Stomach (tissue), 9 donors: Measurements from ENCODE around the gene CHDH. TPM values are rescaled to one million over a fixed set of nuclear protein-coding genes. Genes with fewer than 3 reads are reported as not detected.
A peak's percentile ranks its signal among the peaks of the same experiment; 100 is the strongest.

Experiments used
- DNase-seq, 2 donors: peaks; one replicate each; pipeline versions ENCODE4 v3.0.0 to v3.0.0-alpha.2; 2013 to 2019
- H3K27ac ChIP-seq, 5 donors: fragments of 200-600 bp in 4 of 5; sonication (generic) in 4 of 5; one replicate each; pipeline ENCODE4 v1.5.1; 2013 to 2019; ENCODE audit warnings: mild to moderate bottlenecking in 1 of 5, moderate library complexity in 1 of 5
- H3K27me3 ChIP-seq, 3 donors: fragments of 200-600 bp; sonication (generic); one replicate each; pipeline ENCODE4 v1.5.1; 2017 to 2019; ENCODE audit warnings: mixed run types in 1 of 3
- H3K36me3 ChIP-seq, 4 donors: fragments of 200-600 bp; sonication (generic); 1 replicate in 3 of 4; 2 replicates in 1 of 4; pipeline ENCODE4 v1.5.1; 2016 to 2019
- H3K4me1 ChIP-seq, 4 donors: fragments of 200-600 bp; sonication (generic); one replicate each; pipeline ENCODE4 v1.5.1; 2016 to 2019
- H3K4me3 ChIP-seq, 4 donors: fragments of 200-600 bp; sonication (generic) in 3 of 4; one replicate each; pipeline ENCODE4 v1.5.1; 2016 to 2019; ENCODE audit warnings: mild to moderate bottlenecking in 1 of 4
- H3K9me3 ChIP-seq, 4 donors: fragments of 200-600 bp; sonication (generic); one replicate each; pipeline ENCODE4 v1.5.1; 2016 to 2019
- CTCF ChIP-seq, 7 experiments: fragments of 450-650 bp in 4 of 7; fragments of 200-600 bp in 3 of 7; sonication (generic) in 3 of 7; IDR thresholded peaks; one replicate each; pipeline ENCODE4 v1.5.1; 2016 to 2019; ENCODE audit warnings: antibody characterized with exemption in 7 of 7, control low read depth in 2 of 7, mild to moderate bottlenecking in 1 of 7
- EP300 ChIP-seq: sonication (generic); formaldehyde crosslinking; IDR thresholded peaks from one replicate; pipeline ENCODE4 v1.6.1; 2017; ENCODE audit warnings: antibody characterized with exemption
- POLR2A ChIP-seq, 4 donors: fragments of 450-650 bp; IDR thresholded peaks; one replicate each; pipeline ENCODE4 v1.6.1; 2016; ENCODE audit warnings: antibody characterized with exemption in 4 of 4, control low read depth in 2 of 4, mild to moderate bottlenecking in 1 of 4, moderate library complexity in 1 of 4
- POLR2AphosphoS5 ChIP-seq, 3 donors: sonication (generic); formaldehyde crosslinking; IDR thresholded peaks; one replicate each; pipeline ENCODE4 v1.6.1; 2016; ENCODE audit warnings: antibody characterized with exemption in 3 of 3
- WGBS, 5 donors: extraction: QIAGEN DNeasy Blood & Tissue Kit in 3 of 5; methylation state at CpG; one replicate each; pipeline versions ENCODE4 v1.1.5 to v1.1.7; 2013 to 2018; 5-methylcytosine and 5-hydroxymethylcytosine counted together
- intact Hi-C: fragments of 100-400 bp; cut with DNase I; formaldehyde crosslinking; loops from one replicate; pipeline ENCODE4 v1.15.1; 2023; ENCODE audit warnings: low total_unique reads
- polyA plus RNA-seq, 3 donors: library from polyadenylated mRNA; stranded (reverse); fragments of 200-250 nt; gene quantifications; one replicate each; pipeline ENCODE4 v1.2.3, GENCODE V29; 2013
- total RNA-seq, 5 donors: library from RNA; depleted of rRNA; stranded (reverse); fragments of >200 nt; gene quantifications; one replicate each; pipeline versions ENCODE4 v1.1.0 to v1.2.3, GENCODE V29; 2014 to 2016
- donor health status: healthy with polysubstance abuse.
- donor health status: Bipolar disorder and iron deficiency.
- donor health status: healthy.

CHDH gene
- total and polyA plus RNA-seq, 8 donors = 1.7 to 385 (median 8.4) TPM

GRCh38 chr3:53818221-53819162 lies 27.7 kb downstream of the CHDH start:
- H3K4me3 ChIP-seq = no peak overlapping the region
- intact Hi-C loops = no loop called here
- H3K9me3 ChIP-seq = no peaks in the 10 kb centered on the region
- no peaks in the 10 kb centered on the region for H3K4me1 ChIP-seq
- H3K27me3 ChIP-seq = no peaks in the 10 kb centered on the region
- TF ChIP-seq POLR2A (IDR thresholded peaks at IDR 0.05) (no peak), POLR2AphosphoS5 (IDR thresholded peaks at IDR 0.05) (no peak), CTCF (IDR thresholded peaks at IDR 0.05) (no peak), EP300 (no peak)
- peaks cover 9 to 78% (median 75%) of the 10 kb centered on the region in 4 donors for H3K36me3 ChIP-seq
- no peak overlapping the region for H3K27ac ChIP-seq
- DNase-seq = peak in 1 of 2 donors; percentile 4
- WGBS, 5 donors = 72 to 79% (median 79%) methylated on average over 12 to 14 of the region's 14 CpGs

- intact Hi-C loops = no loop called here
- H3K36me3 ChIP-seq = peaks cover 9 to 71% (median 68%) of the 10 kb centered on the region in 4 donors
- TF ChIP-seq POLR2A (IDR thresholded peaks at IDR 0.05) (no peak), EP300 (no peak), CTCF (IDR thresholded peaks at IDR 0.05) (no peak), POLR2AphosphoS5 (IDR thresholded peaks at IDR 0.05) (no peak)
- no peak overlapping the region for H3K4me3 ChIP-seq
- WGBS, 5 donors = 82 to 89% (median 87%) methylated on average over 17 of the region's 17 CpGs
- no peak overlapping the region for H3K27ac ChIP-seq
- H3K4me1 ChIP-seq = no peaks in the 10 kb centered on the region
- no peaks in the 10 kb centered on the region for H3K9me3 ChIP-seq
- peak in 1 of 2 donors; percentile 24 for DNase-seq
- H3K27me3 ChIP-seq = no peaks in the 10 kb centered on the region
These were observed 28.4 kb downstream of the CHDH start for GRCh38 chr3:53817809-53818208.

GRCh38 chr3:53817211-53817610 lies 29.0 kb downstream of the CHDH start:
- H3K27me3 ChIP-seq = no peaks in the 10 kb centered on the region
- TF ChIP-seq POLR2A (IDR thresholded peaks at IDR 0.05) (no peak), EP300 (no peak), POLR2AphosphoS5 (IDR thresholded peaks at IDR 0.05) (no peak), CTCF (IDR thresholded peaks at IDR 0.05) (no peak)
- intact Hi-C loops = no loop called here
- no peaks in the 10 kb centered on the region for H3K9me3 ChIP-seq
- H3K4me3 ChIP-seq = no peak overlapping the region
- H3K27ac ChIP-seq = no peak overlapping the region
- WGBS, 5 donors = 66 to 92% (median 86%) methylated on average over 3 to 6 of the region's 6 CpGs
- peak in 1 of 2 donors; percentile 13 for DNase-seq
- no peaks in the 10 kb centered on the region for H3K4me1 ChIP-seq
- peaks cover 9 to 65% (median 62%) of the 10 kb centered on the region in 4 donors for H3K36me3 ChIP-seq

- Histone ChIP-seq H3K27me3 (no peaks in the 10 kb centered on the region), H3K4me1 (no peaks in the 10 kb centered on the region), H3K27ac (no peak overlapping the region), H3K4me3 (no peak overlapping the region), H3K36me3 (peaks cover 9 to 63% (median 55%) of the 10 kb centered on the region in 4 donors), H3K9me3 (no peaks in the 10 kb centered on the region)
- no peak for TF ChIP-seq CTCF (IDR thresholded peaks at IDR 0.05)
- no peak for TF ChIP-seq POLR2AphosphoS5 (IDR thresholded peaks at IDR 0.05)
- no peak for TF ChIP-seq EP300
- TF ChIP-seq POLR2A (IDR thresholded peaks at IDR 0.05) = no peak
- intact Hi-C loops = no loop called here
- 70 to 87% (median 83%) methylated on average over 4 of the region's 4 CpGs for WGBS, 5 donors
- no peak for DNase-seq
These were observed 29.8 kb downstream of the CHDH start for GRCh38 chr3:53816425-53816824.
